T1000 (cell line): ENCODE data around the gene AGAP6.
"Not testable (repeated sequence)": the region's sequence is repeated elsewhere in the genome, so short reads cannot be mapped to it uniquely, and the experiment has no call there.

ENCODE experiments used
- DNase-seq: peaks from one replicate; lab custom pipeline; 2025; ENCODE audit warnings: mixed read lengths; lab: John Stamatoyannopoulos, UW

AGAP6 gene

DNA sequence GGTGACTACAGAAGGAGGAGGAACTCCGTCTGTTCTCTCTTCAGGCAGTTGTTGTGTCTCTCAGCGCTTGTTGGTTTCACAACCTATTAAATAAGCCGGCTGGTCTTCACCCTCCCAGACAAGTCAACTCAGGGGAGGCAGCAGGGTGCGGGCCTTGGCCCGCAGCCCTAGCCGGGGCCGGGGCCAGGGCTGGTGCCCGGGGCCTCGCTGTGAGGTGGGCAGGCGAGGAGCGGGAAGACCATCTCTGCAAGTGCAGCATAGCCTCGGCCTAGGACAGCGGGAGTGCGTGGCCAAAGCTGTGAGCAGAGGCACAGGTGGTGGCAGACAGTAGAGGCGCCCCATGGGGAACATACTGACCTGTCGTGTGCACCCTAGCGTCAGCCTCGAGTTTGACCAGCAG is at the start of gene AGAP6:
TSS of gene AGAP6 (plus strand) at position 31 of the 400 bp plus-strand sequence. CDS start at position 341, 310 bp downstream.
- not testable (repeated sequence) for DNase-seq

- peak; percentile 72 for DNase-seq
Observed at GRCh38 chr10:49941447-49942338, 46.5 kb upstream of the AGAP6 start, which contains the start of the genes PARG and TIMM23B. Gene PARG (minus strand): TSS chr10:49942027. CDS start chr10:49941725, 302 bp downstream. Gene TIMM23B (plus strand): TSS chr10:49942053. CDS start chr10:49942195, 142 bp downstream.

GRCh38 chr10:49942339-49942705 is 45.9 kb upstream of the AGAP6 start:
- DNase-seq = not testable (repeated sequence)

DNA sequence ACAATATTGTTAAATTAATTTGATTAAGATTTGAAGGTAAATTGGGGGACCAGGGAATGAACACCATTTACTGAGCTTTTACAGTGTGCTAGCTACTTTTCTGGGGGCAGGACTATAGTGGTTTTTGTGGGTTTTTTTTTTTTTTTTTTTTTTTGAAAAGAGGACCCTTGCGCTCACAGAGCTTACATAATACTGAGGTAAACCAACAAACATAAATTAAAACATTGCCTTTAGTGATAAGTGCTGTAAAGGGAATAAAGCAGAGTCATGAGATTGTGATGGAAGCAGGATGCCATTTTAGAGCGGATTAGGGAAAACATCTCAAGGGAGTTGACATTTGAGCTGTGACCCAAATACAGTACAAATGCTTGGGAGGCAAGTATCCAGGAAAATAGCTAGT is 44.6 kb upstream of the AGAP6 start:
- not testable (repeated sequence) for DNase-seq

GRCh38 chr10:49948142-49948541 is 40.1 kb upstream of the AGAP6 start:
- not testable (repeated sequence) for DNase-seq

DNA sequence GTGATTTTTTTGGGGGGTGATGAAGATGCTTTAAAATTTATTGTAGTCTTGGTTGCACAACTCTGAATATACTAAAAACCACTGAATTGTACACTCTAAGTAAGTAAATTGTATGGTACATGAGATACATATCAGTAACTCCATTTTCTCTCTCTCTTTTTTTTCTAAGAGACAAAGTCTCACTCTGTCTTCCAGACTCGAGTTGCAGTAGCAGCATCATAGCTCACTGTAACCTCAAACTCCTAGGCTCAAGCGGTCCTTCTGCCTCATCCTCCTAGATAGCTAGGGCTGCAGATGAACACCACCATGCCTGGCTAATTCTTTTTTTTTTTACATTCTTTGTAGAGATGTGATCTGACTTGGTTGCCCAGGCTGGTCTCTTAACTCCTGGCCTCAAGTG is 39.5 kb upstream of the AGAP6 start:
- not testable (repeated sequence) for DNase-seq

GRCh38 chr10:49952006-49952405 is 36.2 kb upstream of the AGAP6 start:
- DNase-seq = not testable (repeated sequence)

- DNase-seq = not testable (repeated sequence)
Observed at GRCh38 chr10:49953122-49953521, 35.1 kb upstream of the AGAP6 start.

DNA sequence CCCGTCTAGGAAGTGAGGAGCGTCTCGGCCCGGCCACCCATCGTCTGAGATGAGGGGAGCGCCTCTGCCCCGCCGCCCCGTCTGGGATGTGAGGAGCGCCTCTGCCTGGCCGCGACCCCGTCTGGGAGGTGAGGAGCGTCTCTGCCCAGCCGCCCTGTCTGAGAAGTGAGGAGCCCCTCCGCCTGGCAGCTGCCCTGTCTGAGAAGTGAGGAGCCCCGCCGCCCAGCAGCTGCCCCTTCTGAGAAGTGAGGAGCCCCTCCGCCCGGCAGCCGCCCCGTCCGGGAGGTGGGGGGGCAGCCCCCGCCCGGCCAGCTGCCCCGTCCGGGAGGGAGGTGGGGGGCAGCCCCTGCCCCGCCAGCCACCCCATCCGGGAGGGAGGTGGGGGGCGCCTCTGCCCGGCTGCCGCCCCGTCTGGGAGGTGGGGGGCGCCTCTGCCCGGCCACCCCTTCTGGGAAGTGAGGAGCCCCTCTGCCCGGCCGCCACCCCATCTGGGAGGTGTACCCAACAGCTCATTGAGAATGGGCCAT is 17.8 kb upstream of the AGAP6 start:
- DNase-seq = not testable (repeated sequence)

GRCh38 chr10:49971466-49971865 is 16.7 kb upstream of the AGAP6 start:
- not testable (repeated sequence) for DNase-seq

- not testable (repeated sequence) for DNase-seq
Observed at GRCh38 chr10:49972094-49972493, 16.1 kb upstream of the AGAP6 start.

GRCh38 chr10:49977756-49978155 is 10.4 kb upstream of the AGAP6 start:
- not testable (repeated sequence) for DNase-seq

DNA sequence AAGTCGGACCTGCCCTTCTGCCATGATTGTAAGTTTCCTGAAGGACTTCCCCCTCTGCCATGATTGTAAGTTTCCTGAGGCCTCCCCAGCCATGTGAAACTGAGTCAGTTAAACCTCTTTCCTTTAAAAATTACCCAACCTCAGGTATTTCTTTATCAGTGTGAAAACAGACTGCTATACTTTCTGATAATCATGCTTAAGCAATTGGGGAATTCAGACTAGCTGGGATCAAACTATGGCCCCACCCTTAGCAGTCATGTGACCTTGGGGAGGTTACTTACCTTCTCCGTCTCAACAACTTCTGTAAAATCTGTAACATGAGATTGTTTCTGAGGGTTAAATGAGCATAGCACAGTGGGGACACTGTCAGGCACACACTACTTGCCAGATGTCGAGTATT is 999 bp upstream of the AGAP6 start:
- not testable (repeated sequence) for DNase-seq

DNA sequence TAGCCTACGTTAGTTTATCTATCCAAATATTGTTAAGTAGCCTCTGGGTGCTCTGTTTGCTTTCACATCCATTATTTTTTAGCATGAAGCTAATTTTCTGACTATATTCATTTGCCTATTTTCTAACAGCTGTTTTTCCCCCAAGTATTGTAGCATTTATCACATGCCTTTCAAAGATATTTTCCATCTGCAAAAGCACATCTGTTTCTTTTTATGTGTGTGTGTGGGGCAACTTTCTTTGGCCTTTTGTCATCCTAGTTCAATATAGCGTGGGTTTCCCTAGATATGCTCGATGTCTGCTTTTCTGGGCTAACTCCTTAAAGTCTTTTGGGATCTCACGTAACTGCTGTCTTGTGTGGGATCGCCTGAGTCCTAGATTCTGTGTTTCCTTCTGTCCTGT is 7.1 kb downstream of the AGAP6 start:
- not testable (repeated sequence) for DNase-seq

DNA sequence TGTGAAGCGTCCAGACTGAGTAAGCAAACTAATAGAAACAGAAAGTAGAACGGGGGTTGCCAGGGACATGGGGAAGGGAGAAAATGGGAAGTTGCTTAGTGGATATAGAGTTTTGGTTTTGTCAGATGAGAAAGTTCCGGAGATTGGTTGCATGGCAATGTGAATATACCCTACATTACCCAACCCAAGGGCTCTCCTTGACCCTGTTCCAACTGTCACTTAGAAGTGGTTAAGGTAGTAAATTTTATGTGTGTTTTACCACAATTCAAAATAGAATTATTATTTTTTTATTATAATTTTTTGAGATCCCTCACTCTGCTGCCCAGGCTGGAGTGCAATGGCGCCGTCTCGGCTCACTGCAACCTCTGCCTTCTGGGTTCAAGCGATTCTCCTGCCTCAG is 25.8 kb downstream of the AGAP6 start:
- DNase-seq = not testable (repeated sequence)

DNA sequence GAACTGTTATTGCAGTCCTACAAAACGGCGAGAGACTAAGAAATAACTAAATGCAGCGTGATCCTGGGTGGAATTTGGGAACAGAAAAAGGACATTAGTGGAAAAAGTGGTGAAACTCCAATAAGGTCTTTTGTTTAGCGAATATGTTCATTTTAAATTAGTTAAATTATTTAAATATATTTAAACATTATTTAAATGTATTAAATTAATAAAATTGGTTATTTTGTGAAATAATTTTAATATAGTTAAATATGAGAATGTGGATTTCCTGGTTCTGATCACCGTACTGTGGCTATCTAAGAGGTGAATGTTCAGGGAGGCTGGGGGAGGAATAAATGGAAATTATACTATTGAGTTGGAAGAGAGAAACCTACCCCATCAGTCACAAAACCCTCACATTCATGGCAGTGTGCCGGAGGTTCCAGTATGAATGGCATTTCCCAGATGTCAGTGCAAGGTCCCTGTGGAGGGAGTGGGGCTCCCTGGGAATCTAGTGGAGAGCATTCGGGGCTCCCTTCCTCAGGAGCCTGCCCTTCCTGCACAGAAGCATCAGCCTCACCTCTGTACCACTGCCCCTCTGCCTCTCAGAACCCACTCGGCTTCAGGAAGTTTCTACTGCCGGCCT is 27.5 kb downstream of the AGAP6 start:
- not testable (repeated sequence) for DNase-seq

- not testable (repeated sequence) for DNase-seq
Observed at GRCh38 chr10:50016926-50017325, 28.7 kb downstream of the AGAP6 start.

DNA sequence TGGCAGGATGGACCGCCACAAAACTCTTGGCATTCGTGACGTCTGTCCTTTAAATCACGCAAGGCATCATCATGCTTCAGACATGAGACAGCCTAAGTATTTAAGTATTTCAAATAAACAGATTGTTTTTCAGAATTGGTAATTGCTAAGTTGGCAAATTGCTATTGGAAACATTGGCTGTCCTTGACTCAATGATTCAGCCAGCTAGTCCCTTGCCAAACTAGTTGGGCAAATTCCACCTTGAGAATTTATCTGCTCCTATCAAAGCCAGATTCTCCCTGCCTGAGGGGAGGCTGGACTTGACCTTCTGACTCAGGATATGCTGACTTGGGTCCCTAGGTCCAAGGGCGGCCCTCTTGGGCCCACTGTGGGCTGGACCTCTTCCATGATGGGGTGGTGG is 29.4 kb downstream of the AGAP6 start:
- not testable (repeated sequence) for DNase-seq

GRCh38 chr10:50019279-50019678 is 31.1 kb downstream of the AGAP6 start:
- DNase-seq = not testable (repeated sequence)

- not testable (repeated sequence) for DNase-seq
Observed at GRCh38 chr10:50020451-50021024, 32.3 kb downstream of the AGAP6 start.

DNA sequence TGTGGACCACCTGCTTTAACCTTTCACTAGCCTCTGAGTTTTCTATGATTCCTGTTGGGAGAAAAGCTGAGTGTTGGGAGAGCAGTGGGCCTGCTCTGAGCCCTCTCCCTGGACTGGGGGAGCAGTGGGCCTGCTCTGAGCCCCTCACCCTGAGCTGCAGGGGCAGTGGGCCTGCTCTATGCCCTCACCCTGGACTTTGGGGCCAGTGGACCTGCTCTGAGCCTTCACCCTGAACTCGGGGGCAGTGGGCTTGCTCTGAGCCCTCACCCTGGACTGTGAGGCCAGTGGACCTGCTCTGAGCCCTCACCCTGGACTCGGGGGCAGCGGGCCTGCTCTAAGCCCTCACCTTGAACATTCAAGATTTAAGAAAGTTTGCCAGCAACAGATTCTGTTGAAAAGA is 33.4 kb downstream of the AGAP6 start:
- no peak for DNase-seq

- not testable (repeated sequence) for DNase-seq
Observed at GRCh38 chr10:50024716-50025383, 36.6 kb downstream of the AGAP6 start.
